Suprapubic skin (tissue), 4 donors: ENCODE measurements around the gene EFEMP1. TPM values are rescaled to one million over a fixed set of nuclear protein-coding genes. Genes with fewer than 3 reads are reported as not detected.

Experiments
- DNase-seq, 2 donors: peaks; one replicate each; pipeline ENCODE4 v3.0.0-alpha.2; 2019; ENCODE audit warnings: low spot score in 2 of 2
- H3K27ac ChIP-seq: fragments of 200-600 bp; sonication (generic); one replicate; pipeline ENCODE4 v1.5.1; 2019
- H3K27me3 ChIP-seq: fragments of 200-600 bp; sonication (generic); one replicate; pipeline ENCODE4 v1.5.1; 2019
- H3K36me3 ChIP-seq: fragments of 200-600 bp; sonication (generic); one replicate; pipeline ENCODE4 v1.5.1; 2019
- H3K4me1 ChIP-seq: fragments of 200-600 bp; sonication (generic); one replicate; pipeline ENCODE4 v1.5.1; 2019
- H3K4me3 ChIP-seq: fragments of 200-600 bp; sonication (generic); one replicate; pipeline ENCODE4 v1.5.1; 2019; ENCODE audit warnings: mild to moderate bottlenecking
- H3K9me3 ChIP-seq: fragments of 200-600 bp; sonication (generic); one replicate; pipeline ENCODE4 v1.5.1; 2019
- EP300 ChIP-seq: sonication (generic); formaldehyde crosslinking; IDR thresholded peaks from one replicate; pipeline ENCODE4 v1.6.1; 2017; ENCODE audit warnings: antibody characterized with exemption
- POLR2A ChIP-seq, 2 donors: fragments of 450-650 bp; IDR thresholded peaks; one replicate each; pipeline ENCODE4 v1.6.1; 2017; ENCODE audit warnings: antibody characterized with exemption in 2 of 2, mild to moderate bottlenecking in 2 of 2, moderate library complexity in 2 of 2
- POLR2AphosphoS5 ChIP-seq, 3 donors: sonication (generic); formaldehyde crosslinking; IDR thresholded peaks; one replicate each; pipeline ENCODE4 v1.6.1; 2017; ENCODE audit warnings: antibody characterized with exemption in 3 of 3
- whole genome bisulfite sequencing: methylation state at CpG from one replicate; pipeline ENCODE4 v1.1.5; 2018; 5-methylcytosine and 5-hydroxymethylcytosine counted together
- total RNA-seq, 4 donors: library from RNA; depleted of rRNA; stranded (reverse); fragments of >200 nt; gene quantifications; one replicate each; pipeline ENCODE4 v1.1.0, GENCODE V29; 2016
- TF ChIP-seq, protein P1 (sequence below), 2 donors: fragments of 200-600 bp in 1 of 2; fragments of 450-650 bp in 1 of 2; sonication (generic) in 1 of 2; IDR thresholded peaks; one replicate each; pipeline ENCODE4 v1.5.1; 2016 to 2019; ENCODE audit warnings: antibody characterized with exemption in 2 of 2, mild to moderate bottlenecking in 1 of 2, moderate library complexity in 1 of 2

The EFEMP1 gene
- total RNA-seq, 4 donors from 2014 or later = 93.1 to 145 (median 137) TPM

- Histone ChIP-seq H3K27ac (no peak overlapping the region), H3K27me3 (no peaks in the 10 kb centered on the region), H3K36me3 (no peaks in the 10 kb centered on the region), H3K9me3 (no peaks in the 10 kb centered on the region), H3K4me1 (peaks cover 10% of the 10 kb centered on the region), H3K4me3 (no peak overlapping the region)
- DNase-seq = no peak
- TF ChIP-seq, protein P1, sequence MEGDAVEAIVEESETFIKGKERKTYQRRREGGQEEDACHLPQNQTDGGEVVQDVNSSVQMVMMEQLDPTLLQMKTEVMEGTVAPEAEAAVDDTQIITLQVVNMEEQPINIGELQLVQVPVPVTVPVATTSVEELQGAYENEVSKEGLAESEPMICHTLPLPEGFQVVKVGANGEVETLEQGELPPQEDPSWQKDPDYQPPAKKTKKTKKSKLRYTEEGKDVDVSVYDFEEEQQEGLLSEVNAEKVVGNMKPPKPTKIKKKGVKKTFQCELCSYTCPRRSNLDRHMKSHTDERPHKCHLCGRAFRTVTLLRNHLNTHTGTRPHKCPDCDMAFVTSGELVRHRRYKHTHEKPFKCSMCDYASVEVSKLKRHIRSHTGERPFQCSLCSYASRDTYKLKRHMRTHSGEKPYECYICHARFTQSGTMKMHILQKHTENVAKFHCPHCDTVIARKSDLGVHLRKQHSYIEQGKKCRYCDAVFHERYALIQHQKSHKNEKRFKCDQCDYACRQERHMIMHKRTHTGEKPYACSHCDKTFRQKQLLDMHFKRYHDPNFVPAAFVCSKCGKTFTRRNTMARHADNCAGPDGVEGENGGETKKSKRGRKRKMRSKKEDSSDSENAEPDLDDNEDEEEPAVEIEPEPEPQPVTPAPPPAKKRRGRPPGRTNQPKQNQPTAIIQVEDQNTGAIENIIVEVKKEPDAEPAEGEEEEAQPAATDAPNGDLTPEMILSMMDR (IDR thresholded peaks at IDR 0.05) = no peak
- TF ChIP-seq POLR2AphosphoS5 (IDR thresholded peaks at IDR 0.05) = no peak
- TF ChIP-seq EP300 = no peak
- TF ChIP-seq POLR2A (IDR thresholded peaks at IDR 0.05) = no peak
- WGBS = 93% methylated on average over 2 of the region's 2 CpGs
These were observed 65.8 kb downstream of the EFEMP1 start for GRCh38 chr2:55857766-55858165.

DNA sequence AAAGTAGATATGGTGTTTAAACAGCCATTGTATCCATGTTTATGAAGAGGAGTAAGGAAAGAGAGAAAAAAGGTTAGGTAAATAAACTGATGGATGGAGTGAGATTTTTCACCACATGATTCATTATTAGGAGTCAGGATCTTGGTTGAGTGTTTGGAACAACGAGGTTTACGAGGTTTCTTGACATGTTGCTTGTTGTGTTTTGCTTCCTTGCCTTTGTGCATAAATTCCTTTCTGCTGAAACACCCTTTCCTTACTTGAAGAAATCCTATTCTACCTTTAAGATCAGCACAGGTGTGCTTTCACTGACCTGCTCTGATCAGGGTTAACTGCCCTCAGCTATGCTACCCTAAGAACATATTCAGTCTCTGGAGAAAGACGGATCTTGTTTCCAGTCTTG, 66.6 kb downstream of the EFEMP1 start:
- WGBS = 49% methylated on average over 3 of the region's 3 CpGs
- TF ChIP-seq, protein P1 (IDR thresholded peaks at IDR 0.05) = no peak
- TF ChIP-seq POLR2A (IDR thresholded peaks at IDR 0.05) (no peak), EP300 (no peak)
- H3K27ac ChIP-seq = no peak overlapping the region
- no peak for DNase-seq
- no peak overlapping the region for H3K4me3 ChIP-seq
- no peaks in the 10 kb centered on the region for H3K9me3 ChIP-seq
- H3K4me1 ChIP-seq = peaks cover 1% of the 10 kb centered on the region
- no peaks in the 10 kb centered on the region for H3K36me3 ChIP-seq
- no peaks in the 10 kb centered on the region for H3K27me3 ChIP-seq

DNA sequence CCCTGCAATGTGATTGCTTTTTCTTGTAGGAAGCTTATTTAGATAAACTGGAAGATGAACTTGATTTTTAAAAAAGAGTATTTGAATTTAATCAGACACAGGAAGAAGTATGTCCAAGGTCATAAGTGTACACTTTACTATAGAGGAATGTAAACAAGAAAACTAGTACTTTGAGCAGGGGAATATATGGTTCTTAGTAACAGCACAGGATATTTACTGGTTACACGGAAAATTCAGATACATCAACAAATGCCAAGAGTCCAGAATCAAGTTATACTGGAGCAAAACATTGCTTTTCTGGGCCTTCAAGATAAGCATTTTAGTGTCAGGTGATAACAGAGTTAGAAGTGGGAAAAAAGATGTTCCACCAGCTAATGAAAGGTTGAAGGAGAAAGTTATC, 75.5 kb downstream of the EFEMP1 start:
- no peaks in the 10 kb centered on the region for H3K27me3 ChIP-seq
- DNase-seq = no peak
- H3K4me1 ChIP-seq = peaks cover 8% of the 10 kb centered on the region
- no peak overlapping the region for H3K27ac ChIP-seq
- no peaks in the 10 kb centered on the region for H3K9me3 ChIP-seq
- WGBS = 90% methylated on average over 1 of the region's 1 CpG
- no peaks in the 10 kb centered on the region for H3K36me3 ChIP-seq
- TF ChIP-seq EP300 = no peak
- no peak for TF ChIP-seq POLR2A (IDR thresholded peaks at IDR 0.05)
- TF ChIP-seq, protein P1 (IDR thresholded peaks at IDR 0.05) = no peak
- no peak for TF ChIP-seq POLR2AphosphoS5 (IDR thresholded peaks at IDR 0.05)
- H3K4me3 ChIP-seq = no peak overlapping the region

- TF ChIP-seq, protein P1 (IDR thresholded peaks at IDR 0.05) = no peak
- TF ChIP-seq POLR2AphosphoS5 (IDR thresholded peaks at IDR 0.05) (no peak), EP300 (no peak), POLR2A (IDR thresholded peaks at IDR 0.05) (no peak)
- H3K27ac ChIP-seq = no peak overlapping the region
- WGBS = 92% methylated on average over 1 of the region's 1 CpG
- no peaks in the 10 kb centered on the region for H3K9me3 ChIP-seq
- H3K36me3 ChIP-seq = no peaks in the 10 kb centered on the region
- no peaks in the 10 kb centered on the region for H3K27me3 ChIP-seq
- no peak for DNase-seq
- no peak overlapping the region for H3K4me3 ChIP-seq
- H3K4me1 ChIP-seq = peaks cover 8% of the 10 kb centered on the region
These were observed 77.2 kb downstream of the EFEMP1 start for GRCh38 chr2:55846426-55846825.

- no peaks in the 10 kb centered on the region for H3K9me3 ChIP-seq
- H3K4me1 ChIP-seq = peaks cover 10% of the 10 kb centered on the region
- TF ChIP-seq, protein P1 (IDR thresholded peaks at IDR 0.05) = no peak
- no peak for TF ChIP-seq EP300
- H3K36me3 ChIP-seq = no peaks in the 10 kb centered on the region
- no peaks in the 10 kb centered on the region for H3K27me3 ChIP-seq
- 39% methylated on average over 2 of the region's 2 CpGs for WGBS
- H3K27ac ChIP-seq = no peak overlapping the region
- H3K4me3 ChIP-seq = no peak overlapping the region
- no peak for DNase-seq
These were observed 78.6 kb downstream of the EFEMP1 start for GRCh38 chr2:55844986-55845385.
